ENCODE results near the gene TNFRSF14. TPM values are rescaled to one million over a fixed set of nuclear protein-coding genes. Genes with fewer than 3 reads are reported as not detected.

TNFRSF14 gene
- total RNA-seq, 2 donors from 2014 or later: 93.2 to 299 TPM

GRCh38 chr1:2587071-2587859 is 31.1 kb downstream of the TNFRSF14 start:
- Mint-ChIP-seq H3K9me3 (no peaks in the 10 kb centered on the region), H3K4me1 (peaks cover 16% of the 10 kb centered on the region), H3K27me3 (no peaks in the 10 kb centered on the region), H3K4me3 (peak overlapping the region; percentile 85), H3K36me3 (ENCODE audit: low read depth) (peaks cover 23% of the 10 kb centered on the region), H3K27ac (peak overlapping the region; percentile 41)
- no peak for ATAC-seq (replicated peaks)

GRCh38 chr1:2587860-2588571 is 31.8 kb downstream of the TNFRSF14 start:
- Mint-ChIP-seq H3K4me1 (peaks cover 14% of the 10 kb centered on the region), H3K27ac (no peak overlapping the region), H3K4me3 (peak overlapping the region; percentile 85), H3K36me3 (ENCODE audit: low read depth) (peaks cover 23% of the 10 kb centered on the region), H3K9me3 (no peaks in the 10 kb centered on the region), H3K27me3 (no peaks in the 10 kb centered on the region)
- no peak for ATAC-seq (replicated peaks)

DNA sequence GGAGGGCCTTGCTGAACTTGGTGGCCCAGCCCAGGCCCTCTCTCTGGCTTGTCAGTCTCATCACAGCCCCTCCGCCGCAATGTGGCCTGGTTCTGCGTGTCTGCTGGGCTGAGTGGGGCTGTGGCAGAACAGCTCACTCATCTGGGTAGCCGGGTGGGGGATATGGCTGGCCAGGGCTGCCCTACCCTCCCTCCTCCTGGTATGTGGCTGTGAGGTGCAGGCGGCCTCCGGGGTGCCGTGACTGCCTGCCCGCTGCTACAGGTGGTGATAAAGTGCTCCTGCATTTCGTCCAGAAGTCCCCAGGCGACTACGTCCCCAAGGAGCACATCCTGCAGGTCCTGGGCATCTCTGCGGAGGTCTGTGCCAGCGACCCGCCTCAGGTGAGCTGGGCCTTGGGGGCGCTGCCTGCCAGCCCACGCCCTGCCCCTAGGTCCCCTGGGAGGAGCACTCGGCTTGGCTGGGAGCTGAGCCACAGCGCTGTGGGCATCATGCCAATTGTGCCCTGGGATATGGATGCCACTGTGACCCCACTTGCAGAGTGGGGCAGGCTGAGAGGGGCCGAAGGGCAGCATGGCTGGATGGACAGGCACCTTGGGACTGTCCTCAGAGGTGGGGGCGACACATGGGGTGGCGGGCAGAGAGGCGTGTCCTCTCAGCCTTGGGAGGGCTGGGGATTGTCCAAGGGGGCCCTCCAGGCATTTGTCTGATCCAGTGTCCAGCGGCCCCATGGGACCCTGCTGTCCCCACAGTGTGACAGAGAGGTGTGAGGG is 32.7 kb downstream of the TNFRSF14 start:
- peaks cover 11% of the 10 kb centered on the region for H3K4me1 Mint-ChIP-seq
- no peaks in the 10 kb centered on the region for H3K9me3 Mint-ChIP-seq
- no peak overlapping the region for H3K4me3 Mint-ChIP-seq
- H3K27me3 Mint-ChIP-seq: no peaks in the 10 kb centered on the region
- ATAC-seq (replicated peaks): no peak
- peaks cover 19% of the 10 kb centered on the region for H3K36me3 Mint-ChIP-seq (ENCODE audit: low read depth)
- H3K27ac Mint-ChIP-seq: no peak overlapping the region

- Mint-ChIP-seq H3K36me3 (ENCODE audit: low read depth) (peaks cover 11% of the 10 kb centered on the region), H3K27me3 (no peaks in the 10 kb centered on the region), H3K9me3 (no peaks in the 10 kb centered on the region), H3K4me1 (peaks cover 3% of the 10 kb centered on the region), H3K4me3 (no peak overlapping the region), H3K27ac (no peak overlapping the region)
- ATAC-seq (replicated peaks): no peak
Observed at GRCh38 chr1:2589431-2590232, 33.5 kb downstream of the TNFRSF14 start.

DNA sequence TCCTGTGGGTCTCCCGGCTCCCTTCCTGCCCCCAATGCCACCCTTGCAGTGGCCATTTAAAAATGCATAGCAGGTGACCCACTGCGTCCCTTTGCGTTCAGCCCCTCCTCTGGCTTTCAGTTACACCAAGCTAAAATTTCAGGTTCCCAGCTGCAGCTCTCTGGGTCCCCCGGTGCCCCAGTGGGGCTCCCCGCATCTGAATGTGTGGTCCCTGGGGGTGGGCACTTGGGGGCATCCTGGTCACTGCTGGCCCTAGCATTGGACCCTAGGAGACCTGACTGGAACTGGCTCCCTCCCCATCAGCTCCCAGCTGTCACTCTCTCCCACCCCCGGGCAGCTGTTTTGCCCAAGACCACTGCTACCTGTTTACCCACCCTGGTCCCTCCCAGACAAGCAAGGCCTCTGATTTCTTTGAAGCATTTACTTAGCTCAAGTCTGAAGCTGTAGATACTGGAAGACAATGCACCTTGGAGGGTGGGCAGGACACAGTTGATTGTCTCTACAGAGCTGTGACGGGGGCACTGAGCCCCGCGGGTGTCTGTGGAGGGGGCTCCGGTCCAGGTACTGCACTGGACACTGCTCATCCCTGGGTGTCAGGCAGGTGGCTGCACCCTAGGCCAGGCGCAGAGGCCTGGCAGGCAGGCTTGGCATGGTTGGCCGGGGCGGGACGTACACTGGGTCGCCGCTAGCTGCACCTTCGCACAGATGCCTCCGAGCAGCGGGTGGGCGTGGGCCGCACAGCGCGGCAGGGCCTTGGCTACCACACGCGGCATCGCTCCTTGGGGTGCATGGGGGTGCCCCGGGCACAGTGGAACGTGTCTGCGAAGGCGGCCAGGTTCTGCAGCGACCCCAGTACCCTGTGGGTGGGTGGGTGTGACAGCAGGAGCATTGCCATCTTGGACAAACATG is 34.3 kb downstream of the TNFRSF14 start:
- no peak for ATAC-seq (replicated peaks)
- Mint-ChIP-seq H3K9me3 (no peaks in the 10 kb centered on the region), H3K27ac (no peak overlapping the region), H3K27me3 (no peaks in the 10 kb centered on the region), H3K4me3 (no peak overlapping the region), H3K4me1 (no peaks in the 10 kb centered on the region), H3K36me3 (ENCODE audit: low read depth) (peaks cover 2% of the 10 kb centered on the region)

DNA sequence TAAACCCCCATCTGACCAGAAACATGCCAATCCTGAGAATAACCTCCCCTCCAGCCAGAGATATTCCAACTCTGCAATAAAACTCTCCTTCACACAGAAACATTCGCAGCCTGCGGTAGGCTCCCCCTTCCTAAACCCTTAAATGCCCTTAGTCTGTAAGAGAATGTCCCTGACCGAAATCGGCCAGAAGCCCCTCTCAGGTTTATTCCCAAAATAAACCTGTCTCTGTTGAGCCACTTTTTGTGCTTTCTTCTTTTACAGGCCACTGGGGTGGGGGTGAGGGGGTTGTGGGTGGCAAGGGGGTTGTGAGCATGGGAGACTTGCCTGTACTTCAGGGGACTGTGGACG is 35.0 kb downstream of the TNFRSF14 start:
- Mint-ChIP-seq H3K27ac (no peak overlapping the region), H3K27me3 (no peaks in the 10 kb centered on the region)
- ATAC-seq (replicated peaks): no peak

DNA sequence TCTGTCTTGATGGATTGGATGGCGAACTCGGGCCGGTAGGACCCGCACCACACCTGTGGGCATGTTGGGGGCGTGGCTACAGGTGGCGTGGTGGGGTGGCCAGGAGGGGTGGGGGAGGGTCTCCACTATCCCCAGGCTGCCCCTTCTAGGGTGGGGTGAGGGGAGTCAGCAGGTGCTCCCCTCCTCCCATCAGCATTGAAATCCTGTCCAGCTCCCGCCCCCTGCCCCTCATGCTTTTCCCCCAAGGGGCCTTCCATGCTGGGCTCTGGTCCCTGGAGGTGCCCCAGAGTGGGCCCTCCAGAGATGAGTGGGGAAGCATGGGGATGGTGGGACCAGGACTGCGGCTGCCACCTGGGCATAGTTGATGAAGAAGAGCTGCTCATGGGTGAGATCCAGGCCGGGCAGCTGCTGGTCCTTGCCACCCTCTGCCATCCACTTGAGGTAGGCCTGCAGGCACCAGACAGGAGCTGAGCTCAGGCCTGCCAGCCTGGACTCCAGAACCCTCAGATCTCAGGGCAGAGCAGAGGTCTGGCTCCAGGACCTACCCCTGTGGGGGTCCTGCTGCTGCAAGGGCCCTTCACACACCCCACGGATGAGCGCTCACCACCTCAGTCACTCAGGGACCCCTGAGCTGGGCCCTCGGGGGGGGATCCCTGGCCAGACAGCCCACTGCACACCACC is 35.5 kb downstream of the TNFRSF14 start:
- Mint-ChIP-seq H3K27me3 (no peaks in the 10 kb centered on the region), H3K27ac (no peak overlapping the region), H3K9me3 (no peaks in the 10 kb centered on the region), H3K4me1 (no peaks in the 10 kb centered on the region), H3K4me3 (no peak overlapping the region), H3K36me3 (ENCODE audit: low read depth) (no peaks in the 10 kb centered on the region)
- no peak for ATAC-seq (replicated peaks)

More for the DNA sequence above, 35.0 kb downstream of the TNFRSF14 start:
- no peak overlapping the region for H3K4me3 Mint-ChIP-seq
- no peaks in the 10 kb centered on the region for H3K4me1 Mint-ChIP-seq
- no peaks in the 10 kb centered on the region for H3K36me3 Mint-ChIP-seq (ENCODE audit: low read depth)
- no peaks in the 10 kb centered on the region for H3K9me3 Mint-ChIP-seq

- Mint-ChIP-seq H3K27me3 (no peaks in the 10 kb centered on the region), H3K4me3 (peak overlapping the region; percentile 37), H3K4me1 (peaks cover 4% of the 10 kb centered on the region), H3K9me3 (no peaks in the 10 kb centered on the region), H3K36me3 (ENCODE audit: low read depth) (no peaks in the 10 kb centered on the region), H3K27ac (peak overlapping the region; percentile 36)
- no peak for ATAC-seq (replicated peaks)
Observed at GRCh38 chr1:2592672-2593071, 36.5 kb downstream of the TNFRSF14 start.

- Mint-ChIP-seq H3K27me3 (no peaks in the 10 kb centered on the region), H3K27ac (no peak overlapping the region), H3K9me3 (no peaks in the 10 kb centered on the region), H3K4me3 (no peak overlapping the region), H3K36me3 (ENCODE audit: low read depth) (no peaks in the 10 kb centered on the region), H3K4me1 (peaks cover 4% of the 10 kb centered on the region)
- ATAC-seq (replicated peaks): no peak
Observed at GRCh38 chr1:2593251-2593878, 37.2 kb downstream of the TNFRSF14 start.

DNA sequence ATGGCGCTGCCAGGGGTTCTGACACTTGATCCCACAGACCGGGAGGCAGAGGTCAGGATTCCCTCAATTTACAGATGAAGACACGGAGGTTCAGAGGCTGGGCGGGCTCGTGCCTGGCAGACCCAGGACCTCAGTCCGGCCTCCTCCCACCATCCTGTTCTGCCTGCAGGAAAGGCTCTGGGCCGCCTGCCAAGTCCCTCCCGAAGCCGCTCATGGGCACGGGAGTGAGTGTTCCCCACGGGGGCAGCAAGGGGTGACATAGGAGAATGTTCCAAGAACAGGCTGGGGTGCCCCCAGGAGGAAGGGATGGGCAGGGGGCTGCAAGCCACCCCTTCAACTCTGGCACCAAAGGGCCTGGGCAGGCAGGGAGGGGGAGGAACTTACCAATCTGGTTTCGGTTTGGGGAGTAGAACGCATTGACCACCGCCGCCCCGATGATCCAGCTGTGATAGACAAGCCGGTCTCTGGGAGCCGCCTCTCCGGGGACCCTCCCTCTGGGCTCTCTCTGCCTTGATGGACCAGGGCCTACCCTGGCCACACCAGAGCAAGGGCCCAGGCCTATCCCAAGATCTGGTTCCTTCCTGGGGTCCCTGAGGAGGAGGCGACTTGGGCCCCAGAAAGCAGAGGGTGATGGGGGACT is 38.0 kb downstream of the TNFRSF14 start:
- Mint-ChIP-seq H3K4me3 (no peak overlapping the region), H3K36me3 (ENCODE audit: low read depth) (no peaks in the 10 kb centered on the region), H3K9me3 (no peaks in the 10 kb centered on the region), H3K4me1 (peaks cover 4% of the 10 kb centered on the region), H3K27me3 (no peaks in the 10 kb centered on the region), H3K27ac (no peak overlapping the region)
- ATAC-seq (replicated peaks): no peak

DNA sequence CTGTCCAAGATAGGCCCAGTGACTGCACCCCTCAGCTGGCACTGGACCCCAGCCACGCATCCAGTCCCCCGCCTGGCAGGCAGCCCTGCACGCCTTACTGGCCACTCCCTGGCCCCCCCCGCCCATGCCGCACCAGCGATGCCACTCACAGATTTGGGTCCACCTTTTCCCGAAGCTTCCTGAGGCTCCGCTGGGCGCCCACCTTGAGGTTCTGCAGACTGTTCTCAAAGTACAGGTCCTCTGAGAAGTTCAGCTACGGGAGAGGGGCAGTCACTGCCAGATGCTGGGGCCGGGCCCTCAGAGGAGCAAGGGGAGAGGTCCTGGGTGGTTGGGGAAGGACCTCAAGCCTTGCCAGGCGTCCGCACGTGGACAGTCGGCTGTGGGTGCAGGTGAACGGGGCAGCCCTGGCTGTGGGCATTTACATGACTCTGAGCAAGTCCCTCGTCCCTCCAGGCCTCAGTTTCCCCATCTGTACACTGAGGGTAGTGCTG is 38.5 kb downstream of the TNFRSF14 start:
- Mint-ChIP-seq H3K9me3 (no peaks in the 10 kb centered on the region), H3K27ac (no peak overlapping the region), H3K4me1 (peaks cover 4% of the 10 kb centered on the region), H3K36me3 (ENCODE audit: low read depth) (no peaks in the 10 kb centered on the region), H3K27me3 (no peaks in the 10 kb centered on the region), H3K4me3 (no peak overlapping the region)
- ATAC-seq (replicated peaks): no peak

DNA sequence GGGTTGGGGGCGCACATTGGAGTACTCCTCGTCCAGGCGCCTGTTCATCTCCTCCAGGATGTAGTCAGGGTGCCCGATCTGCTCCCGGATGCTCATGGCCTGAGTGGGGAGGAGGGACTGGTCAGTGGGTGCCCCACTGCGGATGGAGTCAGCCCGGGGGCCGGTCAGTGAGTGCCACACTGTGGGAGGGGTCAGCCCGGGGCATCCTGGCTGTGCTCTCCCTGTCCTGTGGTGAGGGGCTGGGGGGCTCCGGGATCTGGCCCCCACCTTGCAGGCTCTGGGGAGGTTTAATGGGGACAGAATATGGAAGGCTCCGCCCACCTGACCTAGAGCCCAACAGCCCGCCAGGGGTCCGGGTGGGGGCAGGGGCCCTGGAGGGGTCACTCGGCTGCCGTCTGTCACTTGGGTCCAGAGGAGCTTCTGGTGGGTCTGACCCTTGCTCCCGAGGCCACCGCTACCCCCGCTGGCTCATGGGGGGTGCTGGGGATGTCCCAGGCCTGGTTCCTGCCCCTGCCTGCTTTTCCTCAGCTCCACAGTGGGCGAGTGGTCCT is 39.2 kb downstream of the TNFRSF14 start:
- Mint-ChIP-seq H3K27ac (no peak overlapping the region), H3K36me3 (ENCODE audit: low read depth) (no peaks in the 10 kb centered on the region), H3K4me3 (no peak overlapping the region), H3K27me3 (no peaks in the 10 kb centered on the region), H3K9me3 (no peaks in the 10 kb centered on the region), H3K4me1 (peaks cover 4% of the 10 kb centered on the region)
- no peak for ATAC-seq (replicated peaks)
